Measurements from ENCODE around the gene POLE4. TPM values are rescaled to one million over a fixed set of nuclear protein-coding genes. Genes with fewer than 3 reads are reported as not detected.

The POLE4 gene, protein sequence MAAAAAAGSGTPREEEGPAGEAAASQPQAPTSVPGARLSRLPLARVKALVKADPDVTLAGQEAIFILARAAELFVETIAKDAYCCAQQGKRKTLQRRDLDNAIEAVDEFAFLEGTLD
- total RNA-seq, result 10 to 100 TPM; 35.5 to 39.5 TPM

GRCh38 chr2:74958274-74959105, at the start of gene POLE4:
POLE4 (plus strand) TSS chr2:74958643; CDS start chr2:74958680, 37 bp downstream.
- CTCF ChIA-PET, result interaction anchor here (1.2 kb wide), 1 partner anchor 26 kb away, joined by 3 read pairs; no protein-coding TSS in a partner anchor
- peaks cover 57% of the 10 kb centered on the region for H3K36me3 Mint-ChIP-seq (ENCODE audit: low read depth)
- peaks cover 46% of the 10 kb centered on the region for H3K4me1 Mint-ChIP-seq

DNA sequence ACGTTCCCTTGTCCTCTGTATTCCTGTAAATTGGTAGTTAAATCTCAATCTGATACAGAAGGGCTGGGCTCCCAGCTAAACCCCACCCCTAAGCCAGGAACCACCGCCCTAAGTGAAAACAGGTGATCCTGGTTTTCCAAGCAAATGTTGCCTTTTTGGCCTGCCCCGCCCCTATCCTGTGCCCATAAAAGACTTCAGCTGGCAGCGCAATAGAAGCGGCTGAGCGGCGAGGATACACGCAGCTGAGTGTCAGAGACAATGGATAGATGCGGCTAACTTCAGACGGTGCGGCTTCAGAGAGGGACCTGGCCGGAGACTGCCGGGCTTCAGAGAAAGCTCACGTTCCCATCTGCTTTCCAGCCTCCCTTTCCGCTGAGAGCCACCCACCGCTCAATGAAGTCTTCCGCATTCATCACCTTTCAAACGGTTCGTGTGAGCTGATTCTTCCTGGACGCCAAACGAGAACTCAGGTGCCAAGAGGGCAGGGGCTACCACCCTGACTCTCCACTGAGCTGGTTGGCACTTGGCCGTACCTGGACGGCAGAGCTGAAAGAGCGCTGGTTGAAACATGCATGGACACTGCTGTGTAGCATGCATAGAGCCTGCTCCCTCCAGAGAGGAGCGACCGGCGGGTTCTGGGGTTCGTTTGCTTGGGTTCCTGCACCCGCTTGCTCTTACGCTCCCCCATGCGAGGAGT, 49.5 kb upstream of the POLE4 start:
- ChIA-PET CTCF (no interaction called here), POLR2A (no interaction called here)
- no peak overlapping the region for H3K27ac Mint-ChIP-seq
- H3K36me3 Mint-ChIP-seq (ENCODE audit: low read depth), result no peaks in the 10 kb centered on the region
- DNase-seq, result no peak
- H3K27me3 Mint-ChIP-seq, result peaks cover 44% of the 10 kb centered on the region
- H3K4me3 Mint-ChIP-seq, result peak overlapping the region; percentile 21
- peaks cover 6% of the 10 kb centered on the region for H3K4me1 Mint-ChIP-seq
- H3K9me3 Mint-ChIP-seq, result no peaks in the 10 kb centered on the region

More at GRCh38 chr2:74958274-74959105, at the start of gene POLE4:
- DNase-seq, result peak; percentile 94
- H3K9me3 Mint-ChIP-seq, result peaks cover 12% of the 10 kb centered on the region
- POLR2A ChIA-PET, result no interaction called here
- peak within 1 kb of the TSS; percentile 92 for H3K27ac Mint-ChIP-seq
- H3K27me3 Mint-ChIP-seq, result no peaks in the 10 kb centered on the region
- peak within 1 kb of the TSS; percentile 74 for H3K4me3 Mint-ChIP-seq

GRCh38 chr2:74910245-74910644, 48.2 kb upstream of the POLE4 start:
- CTCF ChIA-PET, result no interaction called here
- no peak overlapping the region for H3K27ac Mint-ChIP-seq
- POLR2A ChIA-PET, result no interaction called here
- H3K27me3 Mint-ChIP-seq, result peaks cover 54% of the 10 kb centered on the region
- H3K4me1 Mint-ChIP-seq, result peaks cover 12% of the 10 kb centered on the region
- H3K36me3 Mint-ChIP-seq (ENCODE audit: low read depth), result no peaks in the 10 kb centered on the region
- H3K4me3 Mint-ChIP-seq, result no peak overlapping the region
- H3K9me3 Mint-ChIP-seq, result no peaks in the 10 kb centered on the region
- DNase-seq, result no peak

DNA sequence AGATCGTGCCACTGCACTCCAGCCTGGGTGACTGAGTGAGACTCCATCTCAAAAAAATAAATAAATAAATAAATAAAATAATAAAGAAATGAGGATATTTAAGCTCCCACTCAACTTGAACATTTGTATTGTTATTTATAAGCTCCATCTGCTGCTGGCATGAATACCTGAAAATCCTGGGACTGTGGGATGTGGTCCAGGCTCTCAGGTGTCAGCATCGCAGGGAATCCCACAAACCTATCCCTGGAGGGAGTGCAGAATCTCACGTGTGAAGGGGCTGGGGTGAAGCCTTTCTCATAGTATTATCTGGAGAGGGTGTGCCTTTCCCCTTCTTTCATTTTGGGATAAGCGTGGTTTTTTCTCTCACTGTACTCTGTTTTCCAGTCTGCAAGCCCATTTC, 47.4 kb upstream of the POLE4 start:
- H3K27ac Mint-ChIP-seq, result no peak overlapping the region
- H3K4me1 Mint-ChIP-seq, result peaks cover 20% of the 10 kb centered on the region
- no peak overlapping the region for H3K4me3 Mint-ChIP-seq
- DNase-seq, result no peak
- H3K27me3 Mint-ChIP-seq, result peaks cover 56% of the 10 kb centered on the region
- no peaks in the 10 kb centered on the region for H3K36me3 Mint-ChIP-seq (ENCODE audit: low read depth)
- CTCF ChIA-PET, result no interaction called here
- no peaks in the 10 kb centered on the region for H3K9me3 Mint-ChIP-seq
- POLR2A ChIA-PET, result no interaction called here

GRCh38 chr2:74915743-74916142, 42.7 kb upstream of the POLE4 start:
- no peak overlapping the region for H3K4me3 Mint-ChIP-seq
- H3K9me3 Mint-ChIP-seq, result no peaks in the 10 kb centered on the region
- POLR2A ChIA-PET, result no interaction called here
- no peak overlapping the region for H3K27ac Mint-ChIP-seq
- CTCF ChIA-PET, result interaction anchor here (0.5 to 0.8 kb wide), 3 partner anchors 20 to 648 kb away, joined by 3 to 7 read pairs (median 3); no protein-coding TSS in a partner anchor
- DNase-seq, result peak; percentile 32
- peaks cover 46% of the 10 kb centered on the region for H3K27me3 Mint-ChIP-seq
- H3K4me1 Mint-ChIP-seq, result peaks cover 17% of the 10 kb centered on the region
- H3K36me3 Mint-ChIP-seq (ENCODE audit: low read depth), result no peaks in the 10 kb centered on the region

DNA sequence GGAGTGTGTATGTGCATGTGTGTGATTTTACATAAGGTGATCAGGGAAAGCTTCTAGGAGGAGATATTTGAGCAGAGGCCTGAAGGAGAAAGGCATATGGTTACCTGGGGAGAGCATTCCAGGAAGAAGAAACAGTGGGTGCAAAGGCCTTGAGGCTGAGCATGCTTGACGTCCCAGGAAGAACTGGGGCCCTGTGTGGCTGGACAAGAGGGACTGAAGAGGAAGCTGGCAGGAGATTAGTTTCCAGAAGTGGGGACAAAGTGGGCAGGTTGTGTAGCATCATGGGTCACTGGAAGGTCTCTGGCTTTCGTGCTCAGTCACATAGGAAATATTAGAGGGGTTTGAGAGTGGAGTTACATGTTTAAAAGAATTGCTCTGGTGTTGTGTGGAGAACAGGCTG, 42.0 kb upstream of the POLE4 start:
- Mint-ChIP-seq H3K36me3 (ENCODE audit: low read depth) (no peaks in the 10 kb centered on the region), H3K4me3 (no peak overlapping the region), H3K27me3 (peaks cover 47% of the 10 kb centered on the region), H3K27ac (no peak overlapping the region), H3K9me3 (no peaks in the 10 kb centered on the region), H3K4me1 (peaks cover 17% of the 10 kb centered on the region)
- DNase-seq, result no peak
- ChIA-PET CTCF (interaction anchor here (0.5 to 0.8 kb wide), 2 partner anchors 19 to 649 kb away, joined by 3 to 7 read pairs; no protein-coding TSS in a partner anchor), POLR2A (no interaction called here)

DNA sequence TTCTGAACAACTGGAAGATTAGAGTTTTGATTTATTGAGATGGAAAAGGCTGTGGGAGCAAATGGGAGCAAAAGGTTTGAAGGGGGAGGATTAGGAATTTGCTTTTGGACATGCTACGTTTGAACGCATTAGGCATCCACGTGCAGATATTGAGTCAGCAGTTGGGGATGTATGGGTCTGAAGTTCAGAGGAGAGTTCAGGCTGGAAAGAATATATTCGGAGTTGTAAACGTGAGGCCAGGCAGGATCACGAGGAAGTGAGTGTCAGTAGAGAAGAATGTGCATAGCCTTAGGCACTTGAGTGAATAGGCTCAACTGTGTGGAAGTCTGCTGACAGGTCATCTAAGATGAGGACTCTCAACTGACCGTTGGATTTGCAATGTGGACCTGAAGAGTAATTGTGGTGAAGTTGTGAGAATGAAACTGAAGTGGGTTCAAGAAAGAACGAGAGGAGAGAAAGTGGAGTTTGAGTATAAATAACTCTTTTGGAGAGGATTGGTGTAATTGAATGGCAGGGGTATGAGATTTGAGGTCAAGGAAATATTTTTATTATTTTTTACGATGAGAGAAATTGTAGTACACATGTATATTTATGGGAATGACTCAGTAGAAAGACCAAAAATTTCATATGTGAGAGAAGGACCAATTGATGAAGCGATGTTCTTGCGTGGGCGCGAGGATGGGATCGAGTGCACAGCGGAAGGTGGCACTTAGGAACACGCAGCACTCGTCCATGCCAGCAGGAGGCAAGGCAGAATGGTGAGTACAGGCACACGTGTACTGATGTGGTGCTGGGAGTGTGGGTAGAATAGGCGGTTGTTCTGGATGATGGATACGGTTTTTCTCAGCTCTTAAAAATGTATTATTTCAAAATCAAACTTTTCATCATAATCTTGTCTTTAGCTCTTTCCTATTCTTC, 40.5 kb upstream of the POLE4 start:
- Mint-ChIP-seq H3K36me3 (ENCODE audit: low read depth) (no peaks in the 10 kb centered on the region), H3K9me3 (no peaks in the 10 kb centered on the region), H3K4me1 (peaks cover 17% of the 10 kb centered on the region), H3K4me3 (no peak overlapping the region), H3K27ac (no peak overlapping the region), H3K27me3 (peaks cover 41% of the 10 kb centered on the region)
- ChIA-PET POLR2A (interaction anchor here (0.5 kb wide), 1 partner anchor 21 kb away, joined by 3 read pairs; no protein-coding TSS in a partner anchor), CTCF (no interaction called here)
- DNase-seq, result no peak

- POLR2A ChIA-PET, result no interaction called here
- CTCF ChIA-PET, result interaction anchor here (0.6 to 0.9 kb wide), 2 partner anchors 139 to 221 kb away, joined by 3 read pairs; no protein-coding TSS in a partner anchor
- peak; percentile 68 for DNase-seq
- Mint-ChIP-seq H3K9me3 (no peaks in the 10 kb centered on the region), H3K4me1 (peaks cover 12% of the 10 kb centered on the region), H3K4me3 (no peak overlapping the region), H3K36me3 (ENCODE audit: low read depth) (no peaks in the 10 kb centered on the region), H3K27me3 (peaks cover 27% of the 10 kb centered on the region), H3K27ac (no peak overlapping the region)
These were observed 38.6 kb upstream of the POLE4 start for GRCh38 chr2:74919827-74920226.

GRCh38 chr2:74921236-74921736, 37.2 kb upstream of the POLE4 start:
- peaks cover 23% of the 10 kb centered on the region for H3K27me3 Mint-ChIP-seq
- ChIA-PET CTCF (interaction anchor here (0.6 kb wide), 1 partner anchor 223 kb away, joined by 3 read pairs; no protein-coding TSS in a partner anchor), POLR2A (no interaction called here)

DNA sequence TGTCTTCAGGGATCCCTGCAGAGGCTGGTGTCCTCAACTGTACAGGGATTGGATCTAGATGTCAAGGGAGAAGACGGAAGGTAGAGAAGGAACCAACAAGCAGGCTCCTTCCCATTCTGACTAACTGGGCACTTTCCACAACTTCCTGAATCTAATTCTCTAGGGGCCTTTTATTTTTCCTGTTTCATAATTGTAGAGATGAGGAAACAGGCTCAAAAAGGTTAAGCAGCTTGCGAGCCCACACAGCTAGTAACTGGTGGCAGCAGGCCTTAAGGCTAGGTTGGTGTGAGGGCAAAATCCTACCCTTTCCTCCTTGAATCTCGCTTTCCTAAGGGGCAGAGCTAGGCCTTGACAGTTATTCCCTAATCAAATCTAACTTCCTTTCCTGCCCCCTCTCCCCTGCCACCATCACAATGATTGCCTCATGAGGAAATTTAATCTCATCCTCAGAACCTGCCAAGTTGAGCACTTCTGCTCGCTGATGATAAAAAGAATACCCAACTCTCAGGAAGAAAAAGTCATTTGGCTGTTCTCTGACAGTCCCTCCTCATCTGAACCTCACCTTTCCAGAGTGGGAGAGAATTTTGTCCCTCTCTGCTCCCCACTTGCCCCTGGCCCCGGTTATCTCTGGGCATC, 35.7 kb upstream of the POLE4 start:
- POLR2A ChIA-PET, result no interaction called here
- H3K27ac Mint-ChIP-seq, result no peak overlapping the region
- H3K4me3 Mint-ChIP-seq, result no peak overlapping the region
- CTCF ChIA-PET, result no interaction called here
- H3K9me3 Mint-ChIP-seq, result no peaks in the 10 kb centered on the region
- no peak for DNase-seq
- peaks cover 15% of the 10 kb centered on the region for H3K27me3 Mint-ChIP-seq
- no peaks in the 10 kb centered on the region for H3K36me3 Mint-ChIP-seq (ENCODE audit: low read depth)
- H3K4me1 Mint-ChIP-seq, result peaks cover 2% of the 10 kb centered on the region

More at GRCh38 chr2:74921236-74921736, 37.2 kb upstream of the POLE4 start:
- peaks cover 2% of the 10 kb centered on the region for H3K4me1 Mint-ChIP-seq
- H3K27ac Mint-ChIP-seq, result no peak overlapping the region
- H3K9me3 Mint-ChIP-seq, result no peaks in the 10 kb centered on the region
- H3K4me3 Mint-ChIP-seq, result no peak overlapping the region
- no peak for DNase-seq
- no peaks in the 10 kb centered on the region for H3K36me3 Mint-ChIP-seq (ENCODE audit: low read depth)

- H3K9me3 Mint-ChIP-seq, result peaks cover 3% of the 10 kb centered on the region
- H3K36me3 Mint-ChIP-seq (ENCODE audit: low read depth), result peaks cover 6% of the 10 kb centered on the region
- CTCF ChIA-PET, result interaction anchor here (0.7 kb wide), 1 partner anchor 692 kb away, joined by 3 read pairs; no protein-coding TSS in a partner anchor
- peak overlapping the region; percentile 2 for H3K27ac Mint-ChIP-seq
- POLR2A ChIA-PET, result no interaction called here
- no peak for DNase-seq
- H3K4me1 Mint-ChIP-seq, result peaks cover 5% of the 10 kb centered on the region
- H3K4me3 Mint-ChIP-seq, result no peak overlapping the region
- peaks cover 5% of the 10 kb centered on the region for H3K27me3 Mint-ChIP-seq
These were observed 33.8 kb upstream of the POLE4 start for GRCh38 chr2:74924463-74925265.
